Mucosa of descending colon (tissue), 3 donors: ENCODE measurements around the gene LKAAEAR1. TPM values are rescaled to one million over a fixed set of nuclear protein-coding genes. Genes with fewer than 3 reads are reported as not detected.

Experiments
- ATAC-seq: fragments of 200-7000 bp; cut with Tn5 transposase; one replicate; pipeline ENCODE4 v1.9.1; 2020; ENCODE audit warnings: mild to moderate bottlenecking, moderate library complexity
- DNase-seq, 3 donors: peaks; one replicate each; pipeline ENCODE4 v3.0.0-alpha.2; 2020
- H3K36me3 ChIP-seq: fragments of 200-600 bp; one replicate; pipeline ENCODE4 v1.8.0; 2021; ENCODE audit warnings: low read depth, mild to moderate bottlenecking
- H3K4me1 ChIP-seq: fragments of 200-600 bp; one replicate; pipeline ENCODE4 v1.8.0; 2021; ENCODE audit warnings: low read depth, mild to moderate bottlenecking
- H3K4me3 ChIP-seq: fragments of 200-600 bp; one replicate; pipeline ENCODE4 v1.8.0; 2021; ENCODE audit warnings: mild to moderate bottlenecking
- H3K9me3 ChIP-seq: fragments of 200-600 bp; one replicate; pipeline ENCODE4 v1.8.0; 2021; ENCODE audit warnings: mild to moderate bottlenecking
- CTCF ChIP-seq: fragments of 200-600 bp; IDR thresholded peaks from one replicate; pipeline ENCODE4 v1.8.0; 2022; ENCODE audit warnings: antibody characterized with exemption, mild to moderate bottlenecking
- intact Hi-C, 2 donors: fragments of 100-400 bp; cut with DNase I in 1 of 2; cut with micrococcal nuclease in 1 of 2; formaldehyde crosslinking; loops; one replicate each; pipeline versions ENCODE4 v1.11.0 to v1.11.1; 2022; cut with DNase I, micrococcal nuclease
- total RNA-seq, 3 donors: library from RNA; stranded (reverse); fragmentation: NEBNext Ultra II Directional in 2 of 3; extraction: Animal tissue kit (Norgen Biotek cat#: 25700) in 2 of 3; gene quantifications; one replicate each; pipeline versions ENCODE4 v1.2.1 to v1.2.4, GENCODE V29; 2021 to 2023
- donor health status: DM: no; HTN: no; CAD: no; lungs with moderate emphysema.
- donor health status: DM: no; HTN: no; CAD: no.
- donor health status: DM: no; HTN: yes; CAD: no.

LKAAEAR1 gene
- total RNA-seq, 3 donors from 2014 or later = not detected

- no peak overlapping the region for H3K4me3 ChIP-seq
- no peaks in the 10 kb centered on the region for H3K9me3 ChIP-seq
- TF ChIP-seq CTCF = no peak
- intact Hi-C loops = no loop called here
- ATAC-seq (no peak), DNase-seq (no peak)
- H3K36me3 ChIP-seq = no peaks in the 10 kb centered on the region
- H3K4me1 ChIP-seq = peaks cover 5% of the 10 kb centered on the region
Measured at GRCh38 chr20:64048402-64049044, 35.7 kb downstream of the LKAAEAR1 start.

- ATAC-seq (no peak), DNase-seq (no peak)
- Histone ChIP-seq H3K4me1 (peaks cover 5% of the 10 kb centered on the region), H3K36me3 (no peaks in the 10 kb centered on the region), H3K9me3 (no peaks in the 10 kb centered on the region), H3K4me3 (no peak overlapping the region)
- intact Hi-C loops = no loop called here
- TF ChIP-seq CTCF = no peak
Measured at GRCh38 chr20:64047968-64048401, 36.2 kb downstream of the LKAAEAR1 start.

- H3K9me3 ChIP-seq = no peaks in the 10 kb centered on the region
- DNase-seq (no peak), ATAC-seq (no peak)
- intact Hi-C loops = no loop called here
- TF ChIP-seq CTCF = no peak
- peaks cover 5% of the 10 kb centered on the region for H3K4me1 ChIP-seq
- no peaks in the 10 kb centered on the region for H3K36me3 ChIP-seq
- no peak overlapping the region for H3K4me3 ChIP-seq
Measured at GRCh38 chr20:64047046-64047389, 37.2 kb downstream of the LKAAEAR1 start.

GRCh38 chr20:64045346-64046011 is 38.7 kb downstream of the LKAAEAR1 start:
- intact Hi-C loops = no loop called here
- DNase-seq (no peak), ATAC-seq (no peak)

GRCh38 chr20:64044484-64045247 is 39.5 kb downstream of the LKAAEAR1 start:
- H3K4me3 ChIP-seq = no peak overlapping the region
- H3K9me3 ChIP-seq = no peaks in the 10 kb centered on the region
- no peaks in the 10 kb centered on the region for H3K36me3 ChIP-seq
- intact Hi-C loops = no loop called here
- no peaks in the 10 kb centered on the region for H3K4me1 ChIP-seq
- DNase-seq (no peak), ATAC-seq (peak; percentile 27)
- TF ChIP-seq CTCF = no peak

More at GRCh38 chr20:64045346-64046011, 38.7 kb downstream of the LKAAEAR1 start:
- H3K9me3 ChIP-seq = no peaks in the 10 kb centered on the region
- no peaks in the 10 kb centered on the region for H3K36me3 ChIP-seq
- peaks cover 5% of the 10 kb centered on the region for H3K4me1 ChIP-seq
- H3K4me3 ChIP-seq = no peak overlapping the region
- TF ChIP-seq CTCF = no peak
